ENCODE results near the gene B4GAT1. TPM values are rescaled to one million over a fixed set of nuclear protein-coding genes. Genes with fewer than 3 reads are reported as not detected.

The B4GAT1 gene
- total and polyA plus RNA-seq, 2 of the 13 experiments (the other 11 are each of a cell fraction or from before 2014, with no cell fraction given) = 40.4 to 109 TPM

- TF ChIP-seq ZNF407 (CRISPR knock-in tag; IDR thresholded peaks at IDR 0.05; ENCODE audit: not compliant biosample characterization) (no peak), SP1 (IDR thresholded peaks at IDR 0.05) (no peak), SP1 (CRISPR knock-in tag; IDR thresholded peaks at IDR 0.05) (no peak), PCBP2 (optimal IDR thresholded peaks at IDR 0.05; ENCODE audit: low read depth, low read length, poor library complexity, severe bottlenecking) (no peak), ZNF629 (CRISPR knock-in tag; conservative IDR thresholded peaks at IDR 0.05) (0 out of 2 replicates have a peak, but pooled peaks have one; percentile 51), UBTF (CRISPR knock-in tag; IDR thresholded peaks at IDR 0.05) (peak; percentile 50; the same call in 1 of the 2 replicates), ZNF792 (CRISPR knock-in tag; IDR thresholded peaks at IDR 0.05) (peak; percentile 93), ZKSCAN5 (CRISPR knock-in tag; IDR thresholded peaks at IDR 0.05) (no peak), KDM5A (IDR thresholded peaks at IDR 0.05; ENCODE audit: borderline replicate concordance, low read length) (no peak), ZBTB20 (CRISPR knock-in tag; IDR thresholded peaks at IDR 0.05; ENCODE audit: borderline replicate concordance, low read depth) (no peak), MED8 (CRISPR knock-in tag; IDR thresholded peaks at IDR 0.05; ENCODE audit: insufficient replicate concordance) (no peak), TMF1 (CRISPR knock-in tag; IDR thresholded peaks at IDR 0.05; ENCODE audit: low read depth) (peak; percentile 30; the same call in 1 of the 2 replicates), ZZZ3 (CRISPR knock-in tag; IDR thresholded peaks at IDR 0.05; ENCODE audit: borderline replicate concordance) (peak; percentile 67; the same call in 1 of the 2 replicates), ZNF282 (IDR thresholded peaks at IDR 0.05; ENCODE audit: partially characterized antibody) (no peak), DRAP1 (CRISPR knock-in tag; IDR thresholded peaks at IDR 0.05) (peak; percentile 15; the same call in 1 of the 2 replicates)
Observed at GRCh38 chr11:66328302-66329144, 18.9 kb downstream of the B4GAT1 start (continued).
